ENCODE results near the gene TLL1.

Gene TLL1

GRCh38 chr4:165894159-165894558, 21.1 kb downstream of the TLL1 start:
- no peak for DNase-seq (ENCODE audit: low read depth)

DNA sequence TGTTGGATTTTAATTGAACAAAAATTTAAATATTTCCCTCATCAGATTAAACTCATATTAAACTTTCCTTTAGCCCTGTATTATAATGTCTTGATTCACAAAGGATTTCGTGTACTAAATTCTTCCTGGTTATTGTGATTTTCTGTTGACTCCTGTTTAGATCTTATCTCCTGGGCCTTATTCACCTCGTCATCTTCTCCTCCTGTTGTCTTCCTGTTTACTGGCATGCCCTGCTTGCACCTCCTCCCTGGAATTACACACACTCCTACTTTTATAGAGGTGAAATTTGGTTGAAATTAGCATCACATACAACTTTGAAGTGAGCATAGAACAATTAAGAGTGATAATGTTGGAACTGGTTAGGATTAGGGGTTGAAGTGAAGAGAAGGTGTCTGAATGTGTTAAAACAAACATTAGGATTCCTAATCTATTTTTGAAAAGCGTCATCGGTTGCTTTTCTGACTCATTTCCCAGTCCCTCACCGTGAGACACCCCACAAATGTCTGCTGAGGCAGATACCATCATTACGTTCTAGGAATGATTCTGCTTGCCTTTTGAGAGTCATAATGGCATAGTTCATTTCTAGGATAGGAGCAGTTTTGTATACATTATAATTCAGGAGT, 32.5 kb downstream of the TLL1 start:
- DNase-seq (ENCODE audit: low read depth): no peak

GRCh38 chr4:165906272-165906671, 33.2 kb downstream of the TLL1 start:
- no peak for DNase-seq (ENCODE audit: low read depth)

DNA sequence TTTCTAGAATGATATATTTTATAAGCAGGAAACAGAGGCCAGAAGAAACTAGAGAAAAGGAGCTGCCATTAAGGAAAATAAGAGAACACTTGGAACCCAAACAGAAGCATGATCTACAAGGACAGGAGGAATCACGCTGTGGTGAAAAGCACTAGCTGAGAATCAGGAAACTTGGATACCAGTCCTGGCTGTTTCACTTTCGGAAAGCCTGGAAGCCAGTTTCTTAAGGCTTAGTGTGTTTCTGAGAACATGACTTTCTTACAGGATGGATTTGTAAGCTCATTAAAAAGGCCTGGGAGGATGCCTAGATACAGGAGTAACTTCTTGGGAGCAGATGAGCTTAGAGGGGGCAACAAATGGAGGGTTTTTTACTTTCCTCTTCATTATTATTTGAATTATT, 36.9 kb downstream of the TLL1 start:
- DNase-seq (ENCODE audit: low read depth): peak; percentile 1

DNA sequence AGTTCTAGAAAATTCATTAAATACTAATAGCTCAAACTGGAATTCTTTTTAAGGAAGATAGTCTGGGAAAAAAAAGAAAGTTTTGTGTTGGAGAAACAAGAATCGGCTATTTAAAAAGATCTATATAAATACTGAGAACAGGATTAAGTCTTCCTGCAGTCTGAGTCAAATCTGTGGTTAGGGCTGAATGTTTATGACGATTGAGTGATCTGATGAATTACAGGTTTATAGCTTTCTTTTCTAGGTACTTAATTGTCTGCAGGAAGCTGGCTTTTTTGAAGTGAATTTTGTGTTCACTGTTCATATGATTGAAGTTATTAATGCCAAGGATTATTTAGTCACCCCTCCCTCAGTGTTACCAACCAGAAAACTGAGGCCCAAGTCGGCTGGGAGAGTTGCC, 42.2 kb downstream of the TLL1 start:
- no peak for DNase-seq (ENCODE audit: low read depth)

- no peak for DNase-seq (ENCODE audit: low read depth)
Measured at GRCh38 chr4:165921546-165921945, 48.5 kb downstream of the TLL1 start.

DNA sequence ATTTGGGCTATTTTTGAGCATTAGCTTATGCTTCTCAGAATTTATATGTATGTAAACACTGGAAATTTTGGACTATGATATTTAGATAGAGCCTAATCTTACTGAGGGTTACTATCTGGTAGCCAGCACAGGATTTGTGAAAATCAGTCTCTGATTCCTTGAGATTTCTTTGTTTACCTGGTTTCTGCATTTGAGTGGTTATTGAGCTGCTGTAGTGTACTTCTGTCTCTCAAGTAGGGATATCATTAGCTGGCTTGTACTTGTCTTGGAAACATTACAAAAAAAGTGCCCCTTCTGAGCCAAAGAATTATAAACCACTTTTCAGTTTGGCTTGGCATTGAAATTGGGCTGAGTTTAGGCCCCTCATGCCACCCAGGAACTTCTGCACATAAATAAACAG, 49.7 kb downstream of the TLL1 start:
- DNase-seq (ENCODE audit: low read depth): no peak

GRCh38 chr4:165926307-165926706, 53.3 kb downstream of the TLL1 start:
- no peak for DNase-seq (ENCODE audit: low read depth)

DNA sequence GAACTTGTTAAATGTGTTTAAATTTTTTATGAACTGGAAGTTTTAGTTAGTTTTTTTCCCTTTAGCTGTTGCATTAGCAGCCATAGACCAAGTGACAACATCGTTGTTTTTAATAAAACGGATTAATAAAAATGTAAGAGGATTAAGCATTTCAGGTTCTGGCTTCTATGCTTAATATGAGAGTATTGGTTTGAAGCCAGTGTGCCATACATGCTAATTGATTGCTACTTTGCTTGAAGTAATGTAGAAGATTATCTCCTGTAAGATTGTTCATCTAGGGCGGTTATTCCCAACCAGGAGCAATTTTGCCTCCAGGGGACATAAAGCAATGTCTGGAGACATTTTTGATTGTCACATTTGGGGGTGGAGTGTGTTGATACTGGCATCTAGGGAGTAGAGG, 54.3 kb downstream of the TLL1 start:
- no peak for DNase-seq (ENCODE audit: low read depth)

- no peak for DNase-seq (ENCODE audit: low read depth)
Measured at GRCh38 chr4:165927815-165928214, 54.8 kb downstream of the TLL1 start.

- no peak for DNase-seq (ENCODE audit: low read depth)
Measured at GRCh38 chr4:165928601-165929000, 55.6 kb downstream of the TLL1 start.

GRCh38 chr4:165929662-165930061, 56.6 kb downstream of the TLL1 start:
- no peak for DNase-seq (ENCODE audit: low read depth)

DNA sequence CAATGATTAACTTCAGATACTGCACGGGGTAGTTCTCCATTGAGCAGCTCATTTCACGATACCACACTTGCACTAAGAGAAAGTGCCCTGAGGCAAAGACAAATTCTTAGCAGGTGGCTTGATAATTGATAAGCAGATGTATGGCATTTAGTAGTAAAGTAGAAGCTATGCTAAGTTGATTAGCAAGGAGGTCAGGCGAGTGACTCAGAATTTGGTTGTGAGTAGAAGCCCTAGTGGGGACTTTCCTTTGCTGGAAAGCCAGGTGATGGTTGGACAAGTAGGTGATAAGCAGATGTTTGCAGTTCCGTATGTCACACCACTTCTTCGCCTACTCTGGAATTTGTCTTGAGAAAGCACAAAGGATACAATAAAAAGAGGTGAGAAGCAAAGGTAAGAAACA, 58.7 kb downstream of the TLL1 start:
- no peak for DNase-seq (ENCODE audit: low read depth)

GRCh38 chr4:165944900-165945299, 71.9 kb downstream of the TLL1 start:
- no peak for DNase-seq (ENCODE audit: low read depth)

- no peak for DNase-seq (ENCODE audit: low read depth)
Measured at GRCh38 chr4:165945991-165946390, 73.0 kb downstream of the TLL1 start.

DNA sequence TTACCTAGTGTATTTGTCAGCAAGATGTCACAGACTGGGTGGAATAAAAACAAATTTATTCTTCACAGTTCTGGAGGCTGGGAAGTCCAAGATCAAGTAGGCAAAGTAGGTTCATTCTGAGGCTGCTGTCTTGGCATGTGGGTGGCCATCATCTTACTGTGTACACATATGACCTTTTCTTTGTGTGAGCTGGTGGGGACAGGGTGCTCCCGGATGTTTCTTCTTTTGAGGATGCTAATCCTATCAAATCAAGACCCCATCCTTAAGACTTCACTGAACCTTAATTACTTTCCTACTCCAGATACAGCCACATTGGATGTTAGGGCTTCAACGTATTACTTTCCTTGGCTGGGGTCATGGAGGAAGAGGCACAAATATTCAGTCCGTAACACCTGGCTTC, 74.0 kb downstream of the TLL1 start:
- DNase-seq (ENCODE audit: low read depth): no peak

GRCh38 chr4:165953181-165953580, 80.1 kb downstream of the TLL1 start:
- DNase-seq (ENCODE audit: low read depth): no peak

GRCh38 chr4:165963621-165964020, 90.6 kb downstream of the TLL1 start:
- DNase-seq (ENCODE audit: low read depth): no peak

- no peak for DNase-seq (ENCODE audit: low read depth)
Measured at GRCh38 chr4:165964591-165964990, 91.6 kb downstream of the TLL1 start.

DNA sequence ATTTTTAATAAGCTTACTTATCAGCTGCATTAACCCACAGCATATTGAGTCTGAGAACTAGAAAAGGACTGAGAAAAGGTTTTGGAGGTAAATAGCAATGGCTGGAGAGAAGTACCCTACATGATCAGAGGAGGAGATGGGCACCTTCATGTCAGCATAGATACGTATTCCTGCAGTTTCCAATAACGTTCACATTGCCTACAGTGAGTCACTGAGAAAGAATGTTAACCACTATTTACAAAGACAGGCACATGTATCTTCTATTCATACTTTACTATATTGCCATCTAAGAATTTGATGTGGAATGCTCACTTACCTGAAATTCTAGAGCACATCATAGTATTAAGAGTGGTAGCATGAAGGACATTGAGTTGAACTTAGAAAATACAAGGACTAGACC, 92.5 kb downstream of the TLL1 start:
- DNase-seq (ENCODE audit: low read depth): no peak

DNA sequence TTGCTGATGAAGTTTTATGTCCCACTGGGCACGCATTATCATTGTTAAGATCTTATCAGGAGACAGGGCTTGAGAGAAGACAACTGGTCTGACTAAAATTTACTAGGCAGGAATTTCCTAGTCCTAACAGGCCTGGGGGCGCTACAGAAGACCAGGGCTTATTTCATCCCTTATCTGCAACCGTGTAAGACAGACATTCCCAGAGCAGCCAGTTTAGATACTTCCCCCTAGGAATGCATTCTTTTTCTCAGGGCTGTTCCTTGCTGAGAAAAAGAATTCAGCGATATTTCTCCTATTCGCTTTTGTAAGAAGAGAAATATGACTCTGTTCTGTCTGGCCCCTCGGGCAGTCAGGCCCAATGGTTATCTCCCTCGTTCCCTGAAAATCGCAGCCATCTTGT, 93.8 kb downstream of the TLL1 start:
- no peak for DNase-seq (ENCODE audit: low read depth)

GRCh38 chr4:165967486-165967885, 94.4 kb downstream of the TLL1 start:
- DNase-seq (ENCODE audit: low read depth): no peak

DNA sequence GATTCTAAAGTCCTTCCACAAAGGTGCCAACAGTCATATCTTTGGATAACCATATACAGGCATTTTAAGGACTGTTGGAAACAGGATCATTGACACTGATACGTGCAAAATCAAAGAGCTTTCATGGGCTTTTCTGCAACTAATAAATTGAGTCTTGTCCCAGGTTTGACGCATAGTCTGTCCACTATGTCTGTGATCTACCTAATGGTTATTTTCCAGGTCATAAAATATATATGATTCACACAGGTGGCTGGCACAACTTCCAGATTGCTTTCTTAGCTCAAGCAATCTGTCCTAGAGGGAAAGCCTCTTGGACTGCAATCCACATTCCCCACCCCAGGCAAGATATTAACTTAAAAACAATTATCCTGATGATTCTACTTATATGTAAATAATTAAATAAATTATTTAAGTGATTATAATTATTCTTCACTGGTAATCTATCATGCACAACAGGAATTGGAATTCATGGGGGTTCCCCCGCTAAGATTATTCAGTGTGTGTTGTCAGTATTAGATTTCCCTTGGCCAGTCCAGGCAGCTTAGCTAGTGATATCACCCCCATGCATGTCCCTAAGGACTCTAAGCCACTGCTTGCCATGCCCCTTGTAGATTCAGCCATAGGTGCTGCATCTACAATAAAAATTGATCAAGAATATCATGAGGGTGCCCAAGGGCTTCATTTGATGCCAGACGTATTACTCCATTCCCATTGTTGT, 97.8 kb downstream of the TLL1 start:
- DNase-seq (ENCODE audit: low read depth): no peak

- no peak for DNase-seq (ENCODE audit: low read depth)
Measured at GRCh38 chr4:165971446-165971845, 98.4 kb downstream of the TLL1 start.
